H9 (cell line): ENCODE data around the gene FRMD1. TPM values are rescaled to one million over a fixed set of nuclear protein-coding genes. Genes with fewer than 3 reads are reported as not detected.

Experiments used
- DNase-seq: peaks from one replicate; pipeline ENCODE4 v3.0.0-alpha.2; 2017
- H2AFZ ChIP-seq: one replicate; pipeline ENCODE4 v1.6.1; 2013; ENCODE audit warnings: mild to moderate bottlenecking, low read length, control low read depth, moderate library complexity
- H2AK5ac ChIP-seq: 2 replicates; pipeline ENCODE4 v1.6.1; 2013; ENCODE audit warnings: low read length, control low read depth, mixed read lengths; ENCODE audit not compliant: insufficient read length
- H2BK120ac ChIP-seq: one replicate; pipeline ENCODE4 v1.6.1; 2013; ENCODE audit warnings: low read depth, mild to moderate bottlenecking, low read length, control low read depth, inconsistent platforms; ENCODE audit not compliant: poor library complexity, severe bottlenecking
- H2BK12ac ChIP-seq: 2 replicates; pipeline ENCODE4 v1.6.1; 2013; ENCODE audit warnings: low read length, control low read depth, mixed read lengths, low read depth; ENCODE audit not compliant: insufficient read length
- H2BK15ac ChIP-seq: 2 replicates; pipeline ENCODE4 v1.6.1; 2013; ENCODE audit warnings: low read depth, low read length, control low read depth
- H2BK20ac ChIP-seq: one replicate; pipeline ENCODE4 v1.6.1; 2013; ENCODE audit warnings: low read depth, mild to moderate bottlenecking, low read length, control low read depth, inconsistent platforms; ENCODE audit not compliant: poor library complexity, severe bottlenecking
- H2BK5ac ChIP-seq: 2 replicates; pipeline ENCODE4 v1.6.1; 2013; ENCODE audit warnings: low read length, control low read depth, mixed read lengths; ENCODE audit not compliant: insufficient read length
- H3K14ac ChIP-seq: 2 replicates; pipeline ENCODE4 v1.6.1; 2013; ENCODE audit warnings: low read length, control low read depth; ENCODE audit not compliant: insufficient read depth
- H3K18ac ChIP-seq: 2 replicates; pipeline ENCODE4 v1.6.1; 2013; ENCODE audit warnings: low read depth, mild to moderate bottlenecking, mixed read lengths, low read length, control low read depth; ENCODE audit not compliant: insufficient read length
- H3K23ac ChIP-seq: 2 replicates; pipeline ENCODE4 v1.6.1; 2013; ENCODE audit warnings: low read length, control low read depth, mixed read lengths, low read depth; ENCODE audit not compliant: insufficient read length
- H3K23me2 ChIP-seq: 2 replicates; pipeline ENCODE4 v1.6.1; 2013; ENCODE audit warnings: low read depth, mild to moderate bottlenecking, mixed read lengths, low read length, control low read depth; ENCODE audit not compliant: insufficient read length, poor library complexity, severe bottlenecking
- H3K27ac ChIP-seq: 2 replicates; pipeline ENCODE4 v1.5.1; 2013; ENCODE audit warnings: low read length, control low read depth, mixed read lengths, low read depth; ENCODE audit not compliant: insufficient read length
- H3K27me3 ChIP-seq: 2 replicates; pipeline ENCODE4 v1.6.1; 2013; ENCODE audit warnings: low read length, control low read depth, inconsistent platforms; ENCODE audit not compliant: insufficient read depth
- H3K4ac ChIP-seq: 2 replicates; pipeline ENCODE4 v1.6.1; 2013; ENCODE audit warnings: low read depth, mild to moderate bottlenecking, control low read depth, inconsistent platforms, low read length, moderate library complexity
- H3K4me1 ChIP-seq: 2 replicates; pipeline ENCODE4 v1.6.1; 2013; ENCODE audit warnings: low read length, control low read depth, inconsistent platforms; ENCODE audit not compliant: insufficient read depth
- H3K4me2 ChIP-seq: 2 replicates; pipeline ENCODE4 v1.6.1; 2013; ENCODE audit warnings: low read length, control low read depth, mixed read lengths; ENCODE audit not compliant: insufficient read length, insufficient read depth
- H3K56ac ChIP-seq: 2 replicates; pipeline ENCODE4 v1.6.1; 2013; ENCODE audit warnings: low read depth, mild to moderate bottlenecking, mixed read lengths, low read length, control low read depth; ENCODE audit not compliant: insufficient read length
- H3K79me1 ChIP-seq: 2 replicates; pipeline ENCODE4 v1.6.1; 2013; ENCODE audit warnings: low read depth, mild to moderate bottlenecking, moderate library complexity, low read length, control low read depth, inconsistent platforms; ENCODE audit not compliant: insufficient read depth, poor library complexity, severe bottlenecking
- H3K79me2 ChIP-seq: 2 replicates; pipeline ENCODE4 v1.6.1; 2013; ENCODE audit warnings: low read length, control low read depth, inconsistent platforms; ENCODE audit not compliant: insufficient read depth
- H3K9ac ChIP-seq: 2 replicates; pipeline ENCODE4 v1.6.1; 2013; ENCODE audit warnings: low read length, control low read depth, mixed read lengths; ENCODE audit not compliant: insufficient read length; ENCODE audit errors: extremely low read depth
- H3K9me3 ChIP-seq: one replicate; pipeline ENCODE4 v1.6.1; 2013; ENCODE audit warnings: low read depth, low read length, inconsistent platforms; ENCODE audit not compliant: control insufficient read depth
- H3T11ph ChIP-seq: one replicate; pipeline ENCODE4 v1.6.1; 2013; ENCODE audit warnings: mild to moderate bottlenecking, low read length, control low read depth, inconsistent platforms
- H4K20me1 ChIP-seq: one replicate; pipeline ENCODE4 v1.6.1; 2013; ENCODE audit not compliant: control insufficient read depth, insufficient read length, insufficient read depth
- H4K5ac ChIP-seq: 2 replicates; pipeline ENCODE4 v1.6.1; 2013; ENCODE audit warnings: low read depth, mild to moderate bottlenecking, mixed read lengths, low read length, control low read depth; ENCODE audit not compliant: insufficient read length
- H4K8ac ChIP-seq: replicated peaks from 2 replicates; pipeline ENCODE4 v1.6.1; 2013; ENCODE audit warnings: low read length, control low read depth, mixed read lengths, low read depth; ENCODE audit not compliant: insufficient read length
- H4K91ac ChIP-seq: 2 replicates; pipeline ENCODE4 v1.6.1; 2013; ENCODE audit warnings: low read depth, mild to moderate bottlenecking, moderate library complexity, mixed read lengths, low read length, control low read depth; ENCODE audit not compliant: insufficient read length
- H3K27ac Mint-ChIP-seq, 3 experiments: 2 replicates in 2 of 3; 3 replicates in 1 of 3; pipeline ENCODE4 v1.8.0; 2020 to 2021; ENCODE audit warnings: mixed read lengths in 3 of 3, mild to moderate bottlenecking in 1 of 3, moderate library complexity in 1 of 3
- H3K27me3 Mint-ChIP-seq: 2 replicates; pipeline ENCODE4 v1.8.0; 2021; ENCODE audit warnings: low read depth, mild to moderate bottlenecking, moderate library complexity, mixed read lengths
- H3K36me3 Mint-ChIP-seq, 3 experiments: 2 replicates in 2 of 3; 3 replicates in 1 of 3; pipeline ENCODE4 v1.8.0; 2020 to 2021; ENCODE audit warnings: low read depth in 3 of 3, mixed read lengths in 3 of 3; ENCODE audit not compliant: insufficient read depth in 1 of 3
- H3K4me1 Mint-ChIP-seq, 2 experiments: 2 replicates each; pipeline ENCODE4 v1.8.0; 2020; ENCODE audit warnings: mixed read lengths in 2 of 2
- H3K4me3 Mint-ChIP-seq, 2 experiments: 2 replicates in 1 of 2; 3 replicates in 1 of 2; pipeline ENCODE4 v1.8.0; 2020 to 2021; ENCODE audit warnings: mild to moderate bottlenecking in 2 of 2, mixed read lengths in 2 of 2, moderate library complexity in 1 of 2
- H3K9me3 Mint-ChIP-seq, 2 experiments: 2 replicates in 1 of 2; 3 replicates in 1 of 2; pipeline ENCODE4 v1.8.0; 2020; ENCODE audit warnings: mild to moderate bottlenecking in 2 of 2, mixed read lengths in 2 of 2, moderate library complexity in 1 of 2
- CTCF ChIP-seq: fragments of 200-600 bp; sonication (generic); conservative IDR thresholded peaks from 3 replicates; pipeline ENCODE4 v1.8.0; 2021; ENCODE audit warnings: antibody characterized with exemption, mild to moderate bottlenecking
- WGBS: extraction: QIAGEN DNeasy Blood & Tissue Kit; methylation state at CpG from one replicate; pipeline ENCODE4 v1.1.7; 2013; ENCODE audit warnings: missing lambda C conversion rate, low lambda C conversion rate, mixed read lengths; ENCODE audit not compliant: insufficient read length; ENCODE audit errors: extremely low coverage; 5-methylcytosine and 5-hydroxymethylcytosine counted together
- total RNA-seq: library from RNA; stranded (reverse); gene quantifications from 2 replicates; pipeline ENCODE4 v1.2.1, GENCODE V29; 2021

FRMD1 gene
- total RNA-seq, 1 experiment from 2014 or later, result not detected

- Histone ChIP-seq H3K4ac (no peak overlapping the region), H3K27me3 (no peaks in the 10 kb centered on the region), H3K18ac (no peak overlapping the region), H3K9ac (no peak overlapping the region), H4K91ac (no peak overlapping the region), H4K5ac (no peak overlapping the region), H2BK20ac (no peak overlapping the region), H3K79me1 (no peaks in the 10 kb centered on the region), H3K4me2 (no peak overlapping the region), H2BK12ac (no peak overlapping the region), H3K14ac (no peak overlapping the region; the same call in 1 of the 2 replicates), H3K27ac (no peak overlapping the region), H2BK15ac (no peak overlapping the region), H3K23ac (no peak overlapping the region), H2AFZ (no peak overlapping the region), H3K56ac (no peak overlapping the region), H3K4me1 (no peaks in the 10 kb centered on the region), H3T11ph (no peak overlapping the region), H3K9me3 (no peaks in the 10 kb centered on the region), H2BK120ac (no peak overlapping the region), H4K20me1 (no peaks in the 10 kb centered on the region), H3K23me2 (no peaks in the 10 kb centered on the region), H4K8ac (no peak overlapping the region), H2BK5ac (no peak overlapping the region), H2AK5ac (no peak overlapping the region), H3K79me2 (no peaks in the 10 kb centered on the region)
- Mint-ChIP-seq H3K27me3 (no peaks in the 10 kb centered on the region), H3K27ac (peak overlapping the region in 1 of 3 experiments; percentile 59; a peak in 2 of 7 replicates), H3K4me3 (no peak overlapping the region), H3K9me3 (no peaks in the 10 kb centered on the region), H3K4me1 (peaks cover 0 to 4% of the 10 kb centered on the region in 2 experiments; a peak in 1 of 4 replicates), H3K36me3 (no peaks in the 10 kb centered on the region)
- DNase-seq, result no peak
- WGBS, result no CpG with 5 or more reads among the region's 31 CpGs
- no peak for TF ChIP-seq CTCF
These were observed 30.9 kb downstream of the FRMD1 start for GRCh38 chr6:168047841-168048723.
